HepG2 (cell line): ENCODE results near the gene ACOT4.
"Not testable (repeated sequence)": the region's sequence is repeated elsewhere in the genome, so short reads cannot be mapped to it uniquely, and the experiment has no call there.

Source experiments
- HIVEP1 ChIP-seq: sonication (generic); formaldehyde crosslinking; IDR thresholded peaks from 2 replicates; pipeline ENCODE4 v1.4.0; 2020; ENCODE audit warnings: mild to moderate bottlenecking, missing genetic modification reagents
- IKZF1 ChIP-seq: fragments of 450-650 bp; IDR thresholded peaks from 2 replicates; pipeline ENCODE4 v1.7.1; 2016
- TCF7 ChIP-seq: sonication (generic); IDR thresholded peaks from 2 replicates; pipeline ENCODE4 v1.6.1; 2016; ENCODE audit warnings: antibody characterized with exemption, low read depth
- ZNF552 ChIP-seq: sonication (generic); formaldehyde crosslinking; IDR thresholded peaks from 2 replicates; pipeline ENCODE4 v1.9.0; 2022; ENCODE audit warnings: missing genetic modification reagents, mild to moderate bottlenecking, borderline replicate concordance
- TF ChIP-seq, protein P1 (sequence below): sonication (generic); formaldehyde crosslinking; IDR thresholded peaks from 2 replicates; pipeline ENCODE4 v1.5.0; 2020; ENCODE audit warnings: mild to moderate bottlenecking, missing genetic modification reagents, moderate library complexity

DNA sequence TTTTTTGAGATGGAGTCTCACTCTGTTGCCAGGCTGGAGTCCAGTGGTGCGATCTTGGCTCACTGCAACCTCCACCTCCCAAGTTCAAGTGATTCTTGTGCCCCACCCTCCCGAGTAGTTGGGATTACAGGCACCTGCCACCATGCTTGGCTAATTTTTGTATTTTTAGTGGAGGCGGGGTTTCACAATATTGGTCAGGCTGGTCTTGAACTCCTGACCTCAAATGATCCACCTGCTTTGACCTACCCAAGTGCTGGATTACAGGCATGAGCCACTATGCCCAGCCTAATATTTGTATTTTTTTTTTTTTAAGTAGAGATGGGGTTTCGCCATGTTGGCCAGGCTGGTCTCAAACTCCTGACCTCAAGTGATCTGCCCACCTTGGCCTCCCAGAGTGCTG lies 17.9 kb upstream of the ACOT4 start:
- TF ChIP-seq, protein P1, sequence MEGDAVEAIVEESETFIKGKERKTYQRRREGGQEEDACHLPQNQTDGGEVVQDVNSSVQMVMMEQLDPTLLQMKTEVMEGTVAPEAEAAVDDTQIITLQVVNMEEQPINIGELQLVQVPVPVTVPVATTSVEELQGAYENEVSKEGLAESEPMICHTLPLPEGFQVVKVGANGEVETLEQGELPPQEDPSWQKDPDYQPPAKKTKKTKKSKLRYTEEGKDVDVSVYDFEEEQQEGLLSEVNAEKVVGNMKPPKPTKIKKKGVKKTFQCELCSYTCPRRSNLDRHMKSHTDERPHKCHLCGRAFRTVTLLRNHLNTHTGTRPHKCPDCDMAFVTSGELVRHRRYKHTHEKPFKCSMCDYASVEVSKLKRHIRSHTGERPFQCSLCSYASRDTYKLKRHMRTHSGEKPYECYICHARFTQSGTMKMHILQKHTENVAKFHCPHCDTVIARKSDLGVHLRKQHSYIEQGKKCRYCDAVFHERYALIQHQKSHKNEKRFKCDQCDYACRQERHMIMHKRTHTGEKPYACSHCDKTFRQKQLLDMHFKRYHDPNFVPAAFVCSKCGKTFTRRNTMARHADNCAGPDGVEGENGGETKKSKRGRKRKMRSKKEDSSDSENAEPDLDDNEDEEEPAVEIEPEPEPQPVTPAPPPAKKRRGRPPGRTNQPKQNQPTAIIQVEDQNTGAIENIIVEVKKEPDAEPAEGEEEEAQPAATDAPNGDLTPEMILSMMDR (CRISPR knock-in tag) = not testable (repeated sequence)
- not testable (repeated sequence) for TF ChIP-seq TCF7; ZNF552 (CRISPR knock-in tag); IKZF1; HIVEP1 (CRISPR knock-in tag)
